Pons (tissue), 1 donor: ENCODE results near the gene DENND1A.
A peak's percentile ranks its signal among the peaks of the same experiment; 100 is the strongest.

ENCODE experiments used
- DNase-seq: peaks from one replicate; pipeline ENCODE4 v3.0.0-alpha.2; 2016; ENCODE audit warnings: low spot score

Gene DENND1A

GRCh38 chr9:123617952-123618678 lies 311.8 kb downstream of the DENND1A start:
- no peak for DNase-seq

GRCh38 chr9:123617286-123617685 lies 312.6 kb downstream of the DENND1A start:
- no peak for DNase-seq

- DNase-seq: no peak
These were observed 313.2 kb downstream of the DENND1A start for GRCh38 chr9:123616707-123617106.

DNA sequence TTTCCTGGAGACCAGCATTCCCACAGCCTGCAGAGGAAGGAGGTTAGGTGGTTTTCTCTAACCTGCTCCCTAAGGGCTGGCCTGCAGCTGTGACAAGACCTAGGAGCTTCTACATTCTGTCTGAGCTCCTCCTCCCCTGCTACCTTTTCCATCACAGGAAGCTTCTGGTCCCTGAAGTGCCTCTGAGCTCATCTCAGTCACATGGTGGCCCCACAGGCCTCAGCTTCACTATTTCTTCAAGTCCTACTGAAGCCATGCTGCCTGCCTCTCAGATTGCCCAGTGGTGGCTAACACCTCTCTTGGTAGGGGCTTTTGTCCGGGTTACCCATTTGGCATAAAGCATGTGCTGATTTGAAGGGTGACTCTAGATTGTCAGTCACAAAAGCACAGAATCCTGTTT lies 314.5 kb downstream of the DENND1A start:
- no peak for DNase-seq

- no peak for DNase-seq
These were observed 315.3 kb downstream of the DENND1A start for GRCh38 chr9:123614306-123615263.

- no peak for DNase-seq
These were observed 318.7 kb downstream of the DENND1A start for GRCh38 chr9:123611226-123611625.

DNA sequence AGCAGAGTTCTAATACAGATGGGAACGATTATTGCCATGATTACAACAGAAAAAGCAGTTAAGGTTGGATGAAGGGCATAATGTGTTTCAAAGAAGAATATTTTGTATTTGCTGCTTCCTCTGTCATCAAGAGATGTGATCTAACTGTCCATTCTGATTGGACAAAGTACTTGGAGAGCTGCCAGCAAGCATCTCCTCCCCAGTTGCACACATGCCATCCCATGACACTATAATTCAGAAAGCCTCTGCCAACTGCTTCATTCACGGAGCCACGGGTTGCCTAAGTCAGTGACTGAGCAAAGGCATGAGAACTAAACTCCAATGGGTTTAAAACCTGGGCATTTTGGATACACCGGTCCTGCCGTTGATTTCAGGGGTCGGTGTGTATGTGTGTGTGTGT lies 320.1 kb downstream of the DENND1A start:
- DNase-seq: peak; percentile 8

DNA sequence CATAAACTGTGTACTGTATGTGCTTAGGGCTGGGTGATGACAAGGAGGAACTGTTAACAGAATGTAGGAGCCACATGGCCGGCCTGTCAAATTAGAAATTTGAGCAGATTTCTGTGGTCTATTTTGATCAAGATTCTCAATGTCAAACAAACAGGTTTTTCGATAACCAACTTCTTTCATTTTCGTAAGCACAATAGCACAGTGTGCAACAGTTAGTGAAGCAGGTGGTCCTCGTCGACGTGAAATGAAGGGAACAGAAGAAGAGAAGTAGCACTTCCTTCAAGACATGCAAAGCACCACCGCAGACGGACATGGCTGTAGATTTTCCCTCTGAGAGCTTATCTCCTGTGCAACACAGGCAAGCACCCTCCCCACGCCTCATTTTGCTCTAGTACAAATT lies 321.8 kb downstream of the DENND1A start:
- DNase-seq: no peak

DNA sequence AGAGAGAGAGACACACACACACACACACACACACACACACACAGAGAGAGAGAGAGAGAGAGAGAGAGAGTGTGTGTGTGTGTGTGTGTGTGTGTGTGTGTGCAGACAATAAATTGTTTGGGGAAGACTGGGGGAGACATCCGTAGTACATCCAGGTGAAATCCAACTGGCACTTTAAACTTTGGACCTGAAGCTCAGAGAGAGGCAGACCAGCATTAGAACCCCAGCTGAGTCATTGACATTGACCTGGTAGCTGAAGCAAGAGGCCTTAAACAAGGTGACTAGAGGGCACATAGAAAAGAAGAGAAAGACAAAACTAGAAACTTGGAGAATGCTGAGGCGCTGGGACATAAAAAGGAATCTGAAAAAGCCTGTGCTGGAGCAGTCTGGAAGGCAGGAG lies 322.4 kb downstream of the DENND1A start:
- DNase-seq: no peak

DNA sequence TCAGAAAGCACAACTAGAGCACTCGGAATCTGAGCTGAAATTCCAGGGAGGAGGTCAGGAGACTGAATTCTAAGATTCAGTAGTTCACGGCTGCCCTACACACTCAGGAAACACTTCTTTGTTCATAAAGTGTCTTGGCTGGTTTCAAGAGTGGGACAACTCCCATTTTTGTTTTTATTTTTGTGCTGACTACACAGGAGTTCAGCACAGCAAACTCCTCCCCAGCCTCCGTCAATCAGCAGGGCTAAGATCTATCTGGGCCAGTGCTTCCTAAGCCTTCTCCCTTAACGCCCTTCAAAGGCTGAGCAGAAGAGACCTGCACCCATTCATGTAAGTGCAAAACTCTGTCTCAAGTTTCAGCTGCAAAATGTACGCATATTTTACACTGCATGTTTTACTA lies 323.8 kb downstream of the DENND1A start:
- DNase-seq: no peak

- no peak for DNase-seq
These were observed 324.6 kb downstream of the DENND1A start for GRCh38 chr9:123605286-123605685.

GRCh38 chr9:123604861-123605260 lies 325.1 kb downstream of the DENND1A start:
- no peak for DNase-seq

GRCh38 chr9:123601828-123602227 lies 328.1 kb downstream of the DENND1A start:
- DNase-seq: no peak

DNA sequence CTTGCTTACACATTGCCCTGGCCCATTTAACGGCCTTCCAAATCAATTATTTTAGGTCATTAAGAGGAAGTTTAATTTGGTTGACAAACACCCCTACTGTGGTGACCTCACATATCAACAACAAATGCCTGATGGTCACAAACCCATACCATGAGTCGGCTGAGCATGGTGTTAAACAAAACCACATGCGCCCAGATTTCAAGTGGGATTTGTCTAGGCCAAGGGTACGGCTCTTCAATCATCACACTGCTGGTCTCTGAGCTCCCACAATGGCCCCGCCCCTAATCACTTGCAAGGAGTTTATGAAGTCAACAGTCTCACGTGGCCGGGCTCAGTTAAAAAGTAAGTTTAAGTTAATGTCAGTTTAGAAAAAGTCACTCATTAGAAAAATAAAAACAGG lies 330.1 kb downstream of the DENND1A start:
- DNase-seq: no peak

- DNase-seq: no peak
These were observed 331.9 kb downstream of the DENND1A start for GRCh38 chr9:123597876-123598556.

GRCh38 chr9:123597048-123597447 lies 332.9 kb downstream of the DENND1A start:
- no peak for DNase-seq

DNA sequence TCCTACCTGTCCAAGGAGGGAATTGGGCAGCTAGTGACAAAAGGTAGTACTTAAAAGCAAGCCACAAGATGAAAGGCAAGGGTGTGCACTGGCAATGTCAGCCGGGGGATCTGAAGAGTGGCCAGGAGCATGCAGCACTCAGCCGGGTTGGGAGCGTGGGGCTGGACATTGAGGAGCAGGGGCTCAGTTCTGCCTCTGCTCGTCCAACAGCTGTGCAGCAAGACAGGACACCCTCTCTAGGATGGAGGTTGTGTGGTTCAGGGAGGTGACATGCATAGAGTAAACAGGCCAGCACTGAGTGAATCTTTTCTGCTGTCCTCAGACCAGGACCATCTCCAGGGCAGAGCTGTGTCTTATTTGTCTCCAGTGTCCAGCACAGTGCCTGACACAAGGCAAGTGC lies 338.6 kb downstream of the DENND1A start:
- DNase-seq: no peak

DNA sequence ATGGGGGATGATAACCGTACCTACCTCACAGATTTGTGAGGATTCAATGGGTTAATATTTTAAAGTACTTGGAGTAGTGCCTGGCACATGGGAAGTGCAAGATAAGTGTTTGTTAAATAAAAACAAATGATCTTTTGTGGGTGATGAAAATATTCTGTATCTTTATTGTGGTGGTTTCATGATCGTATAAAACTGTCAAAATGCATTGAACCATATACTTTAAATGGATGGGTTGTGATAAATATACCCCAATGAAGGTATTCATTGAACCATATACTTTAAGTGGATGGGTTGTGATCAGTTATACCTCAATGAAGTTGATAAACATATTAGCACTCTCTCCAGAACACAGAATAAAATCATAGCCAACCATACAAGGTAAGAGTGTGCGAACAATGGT lies 339.4 kb downstream of the DENND1A start:
- no peak for DNase-seq

- DNase-seq: no peak
These were observed 340.3 kb downstream of the DENND1A start for GRCh38 chr9:123589361-123590239.

- DNase-seq: peak; percentile 46
These were observed 343.7 kb downstream of the DENND1A start for GRCh38 chr9:123586275-123586674.
